OCI-LY1 (cell line): ENCODE data around the gene PNMA8B.
A peak's percentile ranks its signal among the peaks of the same experiment; 100 is the strongest.

ENCODE experiments used
- H2AFZ ChIP-seq: fragments of 200-600 bp; sonication (generic), shearing (Covaris generic); 2 replicates; pipeline ENCODE4 v1.6.0; 2014; ENCODE audit warnings: antibody characterized with exemption, mild to moderate bottlenecking, low read length
- H3F3A ChIP-seq: fragments of 200-600 bp; sonication (generic), shearing (Covaris generic); 2 replicates; pipeline ENCODE4 v1.6.0; 2014; ENCODE audit warnings: mild to moderate bottlenecking, antibody characterized with exemption, low read length, moderate library complexity; ENCODE audit not compliant: insufficient read depth
- H3K27ac ChIP-seq: fragments of 200-600 bp; sonication (generic); 2 replicates; pipeline ENCODE4 v1.5.1; 2014; ENCODE audit warnings: low read length, mixed run types, mild to moderate bottlenecking, low read depth; ENCODE audit not compliant: poor library complexity, severe bottlenecking
- H3K27me3 ChIP-seq: fragments of 200-600 bp; sonication (generic); 2 replicates; pipeline ENCODE4 v1.6.0; 2014; ENCODE audit warnings: antibody characterized with exemption, mild to moderate bottlenecking, low read length, moderate library complexity; ENCODE audit not compliant: insufficient read depth
- H3K36me3 ChIP-seq: fragments of 200-600 bp; sonication (generic); 2 replicates; pipeline ENCODE4 v1.6.1; 2014; ENCODE audit warnings: mild to moderate bottlenecking, antibody characterized with exemption, low read length, moderate library complexity, mixed read lengths; ENCODE audit not compliant: insufficient read depth
- H3K4me1 ChIP-seq: fragments of 200-600 bp; sonication (generic); 2 replicates; pipeline ENCODE4 v1.5.1; 2014; ENCODE audit warnings: mild to moderate bottlenecking, low read length, moderate library complexity; ENCODE audit not compliant: insufficient read depth, severe bottlenecking
- H3K4me2 ChIP-seq: fragments of 200-600 bp; sonication (generic), shearing (Covaris generic); 2 replicates; pipeline ENCODE4 v1.6.1; 2014; ENCODE audit warnings: low read length
- H3K4me3 ChIP-seq: fragments of 200-600 bp; sonication (generic); 2 replicates; pipeline ENCODE4 v1.5.1; 2014; ENCODE audit warnings: low read length, low read depth, mild to moderate bottlenecking, mixed read lengths; ENCODE audit not compliant: poor library complexity, severe bottlenecking
- H3K79me2 ChIP-seq: fragments of 200-600 bp; shearing (Covaris generic); 2 replicates; pipeline ENCODE4 v1.6.1; 2016; ENCODE audit warnings: mixed run types, low read length, mixed read lengths; ENCODE audit not compliant: insufficient read depth
- H3K9ac ChIP-seq: fragments of 200-600 bp; sonication (generic), shearing (Covaris generic); 2 replicates; pipeline ENCODE4 v1.6.1; 2014; ENCODE audit warnings: mild to moderate bottlenecking, low read length, mixed read lengths
- H3K9me2 ChIP-seq: fragments of 200-600 bp; sonication (generic), shearing (Covaris generic); 2 replicates; pipeline ENCODE4 v1.6.1; 2014; ENCODE audit warnings: low read depth, mild to moderate bottlenecking, low read length, mixed read lengths
- H3K9me3 ChIP-seq: fragments of 200-600 bp; shearing (Covaris generic); 2 replicates; pipeline ENCODE4 v1.6.1; 2014; ENCODE audit warnings: low read length, mixed read lengths
- H4K20me1 ChIP-seq: fragments of 200-600 bp; sonication (generic), shearing (Covaris generic); 2 replicates; pipeline ENCODE4 v1.6.0; 2016; ENCODE audit warnings: mild to moderate bottlenecking, low read length; ENCODE audit not compliant: insufficient read depth
- EZH2 ChIP-seq: fragments of 200-600 bp; sonication (generic), shearing (Covaris generic); IDR thresholded peaks from 2 replicates; pipeline ENCODE4 v1.8.0; 2017; ENCODE audit warnings: borderline replicate concordance, mixed run types, mild to moderate bottlenecking, antibody characterized with exemption, low read length, moderate library complexity, mixed read lengths
- TF ChIP-seq, protein P1 (sequence below): fragments of 200-600 bp; sonication (generic), shearing (Covaris generic); IDR thresholded peaks from 2 replicates; pipeline ENCODE4 v1.5.1; 2017; ENCODE audit warnings: mild to moderate bottlenecking, antibody characterized with exemption, low read length, moderate library complexity, mixed read lengths

Gene PNMA8B

DNA sequence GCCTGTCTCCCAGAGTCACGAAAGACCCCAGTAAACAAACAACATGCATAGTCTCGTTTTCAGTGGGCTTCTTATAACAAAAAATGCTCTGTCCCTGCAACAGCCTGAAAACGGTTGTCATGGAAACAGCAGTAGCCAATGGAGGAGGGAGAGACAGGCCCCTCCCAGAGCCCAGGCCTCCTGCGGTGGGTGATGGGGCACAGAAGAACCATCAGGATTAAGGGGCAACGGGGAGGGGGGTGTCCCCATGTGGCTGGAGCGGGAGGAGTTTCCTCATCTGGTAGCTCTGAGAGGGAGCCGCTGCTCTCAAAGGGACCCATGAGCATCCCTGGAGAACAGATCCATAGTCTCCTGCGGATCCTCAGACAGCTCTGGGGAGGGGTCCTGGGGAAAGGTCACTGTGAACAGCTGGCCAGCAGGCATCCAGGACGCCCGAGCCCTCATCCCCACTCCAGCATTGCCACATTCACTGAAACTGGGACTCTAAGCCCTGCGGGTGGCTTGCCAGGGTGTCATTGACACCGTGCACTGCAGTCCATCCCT, 37.5 kb upstream of the PNMA8B start:
- H3K27me3 ChIP-seq: no peaks in the 10 kb centered on the region
- H3K79me2 ChIP-seq: no peaks in the 10 kb centered on the region
- no peak overlapping the region for H3K27ac ChIP-seq
- no peaks in the 10 kb centered on the region for H3K36me3 ChIP-seq
- no peak overlapping the region for H3K9ac ChIP-seq
- no peaks in the 10 kb centered on the region for H3K9me2 ChIP-seq
- H3K9me3 ChIP-seq: no peaks in the 10 kb centered on the region
- no peaks in the 10 kb centered on the region for H3K4me1 ChIP-seq
- no peak overlapping the region for H3K4me3 ChIP-seq
- TF ChIP-seq EZH2: no peak
- TF ChIP-seq, protein P1, sequence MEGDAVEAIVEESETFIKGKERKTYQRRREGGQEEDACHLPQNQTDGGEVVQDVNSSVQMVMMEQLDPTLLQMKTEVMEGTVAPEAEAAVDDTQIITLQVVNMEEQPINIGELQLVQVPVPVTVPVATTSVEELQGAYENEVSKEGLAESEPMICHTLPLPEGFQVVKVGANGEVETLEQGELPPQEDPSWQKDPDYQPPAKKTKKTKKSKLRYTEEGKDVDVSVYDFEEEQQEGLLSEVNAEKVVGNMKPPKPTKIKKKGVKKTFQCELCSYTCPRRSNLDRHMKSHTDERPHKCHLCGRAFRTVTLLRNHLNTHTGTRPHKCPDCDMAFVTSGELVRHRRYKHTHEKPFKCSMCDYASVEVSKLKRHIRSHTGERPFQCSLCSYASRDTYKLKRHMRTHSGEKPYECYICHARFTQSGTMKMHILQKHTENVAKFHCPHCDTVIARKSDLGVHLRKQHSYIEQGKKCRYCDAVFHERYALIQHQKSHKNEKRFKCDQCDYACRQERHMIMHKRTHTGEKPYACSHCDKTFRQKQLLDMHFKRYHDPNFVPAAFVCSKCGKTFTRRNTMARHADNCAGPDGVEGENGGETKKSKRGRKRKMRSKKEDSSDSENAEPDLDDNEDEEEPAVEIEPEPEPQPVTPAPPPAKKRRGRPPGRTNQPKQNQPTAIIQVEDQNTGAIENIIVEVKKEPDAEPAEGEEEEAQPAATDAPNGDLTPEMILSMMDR: no peak
- H2AFZ ChIP-seq: no peak overlapping the region
- no peaks in the 10 kb centered on the region for H4K20me1 ChIP-seq
- H3F3A ChIP-seq: no peaks in the 10 kb centered on the region
- H3K4me2 ChIP-seq: no peak overlapping the region

DNA sequence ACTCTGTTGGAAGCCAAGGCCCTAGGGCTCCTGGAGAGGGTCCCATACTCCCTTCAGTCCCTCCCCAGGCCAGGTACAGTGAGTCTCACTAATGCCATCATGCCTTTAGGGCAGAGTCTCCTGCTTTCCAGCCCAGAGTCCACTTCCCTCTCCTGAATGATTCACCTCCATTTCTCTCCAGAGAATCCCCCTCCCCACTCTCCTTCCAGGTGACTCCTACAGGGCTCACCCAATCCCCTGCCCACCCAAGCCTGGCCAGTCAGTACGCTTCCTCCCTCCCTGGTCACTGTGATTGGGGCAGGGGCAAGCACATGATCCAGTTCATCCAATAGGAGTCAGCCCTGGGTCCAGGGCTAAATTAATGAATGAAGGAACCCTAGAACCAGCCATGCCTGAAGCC, 35.0 kb upstream of the PNMA8B start:
- H3K9me2 ChIP-seq: no peaks in the 10 kb centered on the region
- no peak overlapping the region for H3K4me2 ChIP-seq
- H3F3A ChIP-seq: no peaks in the 10 kb centered on the region
- H3K79me2 ChIP-seq: no peaks in the 10 kb centered on the region
- H3K9me3 ChIP-seq: no peaks in the 10 kb centered on the region
- H3K4me1 ChIP-seq: no peaks in the 10 kb centered on the region
- no peak overlapping the region for H3K9ac ChIP-seq
- no peak for TF ChIP-seq EZH2
- TF ChIP-seq, protein P1: no peak
- no peak overlapping the region for H2AFZ ChIP-seq
- no peak overlapping the region for H3K27ac ChIP-seq
- H3K27me3 ChIP-seq: peaks cover under 1% of the 10 kb centered on the region; the same call in 1 of the 2 replicates
- no peaks in the 10 kb centered on the region for H3K36me3 ChIP-seq
- H3K4me3 ChIP-seq: no peak overlapping the region
- no peaks in the 10 kb centered on the region for H4K20me1 ChIP-seq

DNA sequence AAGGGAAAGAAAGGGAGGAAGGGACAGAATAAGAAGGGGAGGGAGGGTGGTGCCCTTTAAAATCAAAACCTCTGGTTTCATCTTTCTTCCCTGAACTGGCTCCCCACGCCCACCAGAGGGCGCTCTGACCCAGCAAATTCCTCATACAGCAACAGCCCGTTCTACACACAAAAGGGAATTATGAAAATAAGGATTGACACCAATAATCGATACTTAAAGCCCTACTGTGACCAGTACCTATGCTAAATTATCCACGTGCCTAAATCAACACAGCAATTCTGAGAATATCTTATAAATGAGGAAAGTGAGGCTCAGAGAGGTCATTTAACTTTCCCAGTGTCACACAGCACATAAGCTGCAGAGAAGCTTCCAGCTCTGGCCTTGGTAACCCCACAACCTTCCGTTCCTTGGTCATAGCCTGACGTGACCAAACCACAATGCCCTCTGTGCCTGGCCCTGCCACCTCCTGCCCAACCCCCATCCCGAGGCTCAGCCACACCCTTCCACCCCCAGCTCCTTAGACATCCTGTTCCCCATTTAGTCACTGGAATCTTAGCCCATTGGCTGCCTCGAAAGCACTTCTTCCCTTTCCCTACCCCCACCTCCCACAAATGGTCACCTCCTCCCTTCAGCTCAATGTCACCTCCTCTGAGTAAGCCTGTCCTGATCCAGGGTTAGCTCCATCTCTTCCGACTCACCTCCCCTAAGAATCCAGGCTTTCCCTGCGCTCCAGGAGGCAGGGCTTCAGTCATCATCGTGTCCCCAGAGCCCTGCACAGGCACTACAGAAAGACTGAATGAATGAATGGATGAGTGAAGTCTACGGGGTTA, 34.2 kb upstream of the PNMA8B start:
- no peaks in the 10 kb centered on the region for H3K9me2 ChIP-seq
- no peaks in the 10 kb centered on the region for H3K4me1 ChIP-seq
- no peak overlapping the region for H3K27ac ChIP-seq

More for the DNA sequence above, 34.2 kb upstream of the PNMA8B start:
- Histone ChIP-seq H3K9ac (no peak overlapping the region), H4K20me1 (no peaks in the 10 kb centered on the region), H3K4me2 (no peak overlapping the region), H3K4me3 (no peak overlapping the region), H3K9me3 (no peaks in the 10 kb centered on the region), H3K27me3 (peaks cover 7% of the 10 kb centered on the region; the same call in 1 of the 2 replicates), H3F3A (no peaks in the 10 kb centered on the region), H2AFZ (no peak overlapping the region), H3K36me3 (no peaks in the 10 kb centered on the region), H3K79me2 (no peaks in the 10 kb centered on the region)
- TF ChIP-seq, protein P1: peak; percentile 95
- TF ChIP-seq EZH2: no peak
